Neural cell (in vitro differentiated cells): ENCODE data around the gene B4GALT5.

ENCODE experiments used
- EP300 ChIP-seq: fragments of 450-650 bp; conservative IDR thresholded peaks from 2 replicates; pipeline ENCODE4 v1.6.1; 2014; ENCODE audit warnings: antibody characterized with exemption, mild to moderate bottlenecking, moderate library complexity; ENCODE audit not compliant: poor library complexity, severe bottlenecking
- EZH2 ChIP-seq: fragments of 200-600, 300-800 bp; shearing (Covaris generic), sonication (generic); IDR thresholded peaks from 2 replicates; pipeline ENCODE4 v1.6.1; 2014; ENCODE audit warnings: antibody characterized with exemption, low read length, borderline replicate concordance, mild to moderate bottlenecking; ENCODE audit not compliant: insufficient read depth, poor library complexity, severe bottlenecking
- MXI1 ChIP-seq: fragments of 450-650 bp; conservative IDR thresholded peaks from 2 replicates; pipeline ENCODE4 v1.6.1; 2014; ENCODE audit warnings: antibody characterized with exemption, mild to moderate bottlenecking; ENCODE audit not compliant: poor library complexity, severe bottlenecking
- RAD21 ChIP-seq: fragments of 450-650 bp; conservative IDR thresholded peaks from 2 replicates; pipeline ENCODE4 v1.6.1; 2014; ENCODE audit warnings: antibody characterized with exemption, mild to moderate bottlenecking, moderate library complexity
- SMC3 ChIP-seq: fragments of 450-650 bp; conservative IDR thresholded peaks from 2 replicates; pipeline ENCODE4 v1.6.1; 2014; ENCODE audit warnings: antibody characterized with exemption, mild to moderate bottlenecking, moderate library complexity; ENCODE audit not compliant: poor library complexity
- TAF1 ChIP-seq: IDR thresholded peaks from 2 replicates; pipeline ENCODE4 v1.6.1; 2012; ENCODE audit warnings: low read depth
- TF ChIP-seq, protein P1 (sequence below): fragments of 450-650 bp; IDR thresholded peaks from 2 replicates; pipeline ENCODE4 v1.5.1; 2014; ENCODE audit warnings: antibody characterized with exemption, mild to moderate bottlenecking, moderate library complexity; ENCODE audit not compliant: poor library complexity, severe bottlenecking
- TF ChIP-seq, protein P2 (sequence below): IDR thresholded peaks from 2 replicates; pipeline ENCODE4 v1.6.1; 2012; ENCODE audit warnings: borderline replicate concordance

DNA sequence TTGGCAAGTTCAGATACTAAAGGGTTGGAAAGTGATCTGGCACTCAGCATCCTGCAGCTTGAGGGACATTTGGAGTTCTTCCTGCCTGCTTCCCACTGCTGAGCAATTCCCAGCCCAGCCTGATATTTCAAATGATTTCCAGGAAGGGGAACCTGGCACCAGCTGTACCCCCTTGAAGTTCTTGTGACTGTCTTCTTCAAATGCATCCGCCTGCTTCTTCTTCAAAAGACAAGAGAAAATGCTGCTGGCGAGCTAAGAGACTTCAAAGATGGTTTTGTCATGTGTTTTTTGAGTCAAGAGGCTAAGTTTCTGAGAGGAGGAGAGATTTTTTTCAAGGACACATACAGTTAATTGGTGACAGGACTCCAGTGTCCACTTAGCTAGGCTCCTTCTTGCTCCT, 42.6 kb upstream of the B4GALT5 start:
- TF ChIP-seq, protein P1, sequence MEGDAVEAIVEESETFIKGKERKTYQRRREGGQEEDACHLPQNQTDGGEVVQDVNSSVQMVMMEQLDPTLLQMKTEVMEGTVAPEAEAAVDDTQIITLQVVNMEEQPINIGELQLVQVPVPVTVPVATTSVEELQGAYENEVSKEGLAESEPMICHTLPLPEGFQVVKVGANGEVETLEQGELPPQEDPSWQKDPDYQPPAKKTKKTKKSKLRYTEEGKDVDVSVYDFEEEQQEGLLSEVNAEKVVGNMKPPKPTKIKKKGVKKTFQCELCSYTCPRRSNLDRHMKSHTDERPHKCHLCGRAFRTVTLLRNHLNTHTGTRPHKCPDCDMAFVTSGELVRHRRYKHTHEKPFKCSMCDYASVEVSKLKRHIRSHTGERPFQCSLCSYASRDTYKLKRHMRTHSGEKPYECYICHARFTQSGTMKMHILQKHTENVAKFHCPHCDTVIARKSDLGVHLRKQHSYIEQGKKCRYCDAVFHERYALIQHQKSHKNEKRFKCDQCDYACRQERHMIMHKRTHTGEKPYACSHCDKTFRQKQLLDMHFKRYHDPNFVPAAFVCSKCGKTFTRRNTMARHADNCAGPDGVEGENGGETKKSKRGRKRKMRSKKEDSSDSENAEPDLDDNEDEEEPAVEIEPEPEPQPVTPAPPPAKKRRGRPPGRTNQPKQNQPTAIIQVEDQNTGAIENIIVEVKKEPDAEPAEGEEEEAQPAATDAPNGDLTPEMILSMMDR = no peak
- no peak for TF ChIP-seq MXI1
- no peak for TF ChIP-seq SMC3
- no peak for TF ChIP-seq RAD21
- no peak for TF ChIP-seq EP300
- TF ChIP-seq TAF1 = no peak
- no peak for TF ChIP-seq EZH2
- TF ChIP-seq, protein P2, sequence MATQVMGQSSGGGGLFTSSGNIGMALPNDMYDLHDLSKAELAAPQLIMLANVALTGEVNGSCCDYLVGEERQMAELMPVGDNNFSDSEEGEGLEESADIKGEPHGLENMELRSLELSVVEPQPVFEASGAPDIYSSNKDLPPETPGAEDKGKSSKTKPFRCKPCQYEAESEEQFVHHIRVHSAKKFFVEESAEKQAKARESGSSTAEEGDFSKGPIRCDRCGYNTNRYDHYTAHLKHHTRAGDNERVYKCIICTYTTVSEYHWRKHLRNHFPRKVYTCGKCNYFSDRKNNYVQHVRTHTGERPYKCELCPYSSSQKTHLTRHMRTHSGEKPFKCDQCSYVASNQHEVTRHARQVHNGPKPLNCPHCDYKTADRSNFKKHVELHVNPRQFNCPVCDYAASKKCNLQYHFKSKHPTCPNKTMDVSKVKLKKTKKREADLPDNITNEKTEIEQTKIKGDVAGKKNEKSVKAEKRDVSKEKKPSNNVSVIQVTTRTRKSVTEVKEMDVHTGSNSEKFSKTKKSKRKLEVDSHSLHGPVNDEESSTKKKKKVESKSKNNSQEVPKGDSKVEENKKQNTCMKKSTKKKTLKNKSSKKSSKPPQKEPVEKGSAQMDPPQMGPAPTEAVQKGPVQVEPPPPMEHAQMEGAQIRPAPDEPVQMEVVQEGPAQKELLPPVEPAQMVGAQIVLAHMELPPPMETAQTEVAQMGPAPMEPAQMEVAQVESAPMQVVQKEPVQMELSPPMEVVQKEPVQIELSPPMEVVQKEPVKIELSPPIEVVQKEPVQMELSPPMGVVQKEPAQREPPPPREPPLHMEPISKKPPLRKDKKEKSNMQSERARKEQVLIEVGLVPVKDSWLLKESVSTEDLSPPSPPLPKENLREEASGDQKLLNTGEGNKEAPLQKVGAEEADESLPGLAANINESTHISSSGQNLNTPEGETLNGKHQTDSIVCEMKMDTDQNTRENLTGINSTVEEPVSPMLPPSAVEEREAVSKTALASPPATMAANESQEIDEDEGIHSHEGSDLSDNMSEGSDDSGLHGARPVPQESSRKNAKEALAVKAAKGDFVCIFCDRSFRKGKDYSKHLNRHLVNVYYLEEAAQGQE = no peak
